ENCODE data around the gene CTSZ.

GRCh38 chr20:59020938-59021551, 14.0 kb upstream of the CTSZ start:
- TF ChIP-seq CTCF (IDR thresholded peaks at IDR 0.05): no peak
- TF ChIP-seq EZH2 (IDR thresholded peaks at IDR 0.05; ENCODE audit: borderline replicate concordance, insufficient read depth, low read depth, low read length, poor library complexity, severe bottlenecking): no peak
